GM12878 (cell line): ENCODE results near the gene HERC2. TPM values are rescaled to one million over a fixed set of nuclear protein-coding genes. Genes with fewer than 3 reads are reported as not detected.

ENCODE experiments used
- ATAC-seq: fragments of 200-7000 bp; cut with Tn5 transposase; 3 replicates; pipeline ENCODE4 v1.9.1; 2020; ENCODE audit warnings: mild to moderate bottlenecking, moderate library complexity
- BruUV-seq: library from RNA; stranded (reverse); fragments of 400-500 nt; replicated peaks from 2 replicates; lab custom pipeline; 2021; lab: Mats Ljungman, UMichigan
- CTCF ChIA-PET: fragments of 300-600 bp; sonication (Branson Sonifier 250); formaldehyde crosslinking; extraction: SDS; loops from one replicate; lab custom pipeline; 2021; ENCODE audit warnings: inconsistent platforms; lab: Yijun Ruan, JAX
- POLR2A ChIA-PET: fragments of 350-600 bp; formaldehyde crosslinking; extraction: SDS; loops from one replicate; lab custom pipeline; 2021; ENCODE audit warnings: inconsistent platforms; lab: Charles Lee
- RAD21 ChIA-PET: fragments of 300-600 bp; sonication (Branson Sonifier 250); formaldehyde crosslinking; loops from one replicate; lab custom pipeline; 2023; ENCODE audit warnings: antibody characterized with exemption; ENCODE audit not compliant: unreplicated experiment; lab: Charles Lee
- SMC1A ChIA-PET: fragments of 300-600 bp; sonication (Branson Sonifier 250); formaldehyde crosslinking; loops from one replicate; lab custom pipeline; 2023; ENCODE audit not compliant: unreplicated experiment, uncharacterized antibody; lab: Charles Lee
- DNase-seq: peaks from one replicate; pipeline ENCODE4 v3.0.0-alpha.2; 2011; ENCODE audit warnings: low read depth, low spot score
- FAIRE-seq: peaks from 3 replicates; lab custom pipeline; 2011; peaks lifted over from hg19 to GRCh38; lab: Jason Lieb, UNC
- H2AFZ ChIP-seq: 2 replicates; pipeline ENCODE4 v1.6.0; 2011; ENCODE audit warnings: low read depth, low read length, control low read depth; ENCODE audit not compliant: control insufficient read depth
- H3K27ac ChIP-seq: 2 replicates; pipeline ENCODE4 v1.5.1; 2011; ENCODE audit warnings: control low read depth; ENCODE audit not compliant: control insufficient read depth, insufficient read depth
- H3K27me3 ChIP-seq, 2 experiments: replicated peaks in 1 of 2; 2 replicates each; pipeline versions ENCODE4 v1.6.0 to v1.6.1; 2011; ENCODE audit warnings: low read length in 1 of 2; ENCODE audit not compliant: control insufficient read depth in 2 of 2, insufficient read depth in 2 of 2
- H3K36me3 ChIP-seq, 2 experiments: 2 replicates each; pipeline ENCODE4 v1.5.1; 2011; ENCODE audit warnings: low read length in 1 of 2; ENCODE audit not compliant: control insufficient read depth in 2 of 2, insufficient read depth in 2 of 2
- H3K4me1 ChIP-seq: 2 replicates; pipeline ENCODE4 v1.6.1; 2011; ENCODE audit warnings: mild to moderate bottlenecking, low read length, moderate library complexity, mixed read lengths; ENCODE audit not compliant: control insufficient read depth, insufficient read depth
- H3K4me2 ChIP-seq: 2 replicates; pipeline ENCODE4 v1.6.0; 2011; ENCODE audit warnings: control low read depth; ENCODE audit not compliant: control insufficient read depth, insufficient read depth
- H3K4me3 ChIP-seq: fragments of 200-600 bp; sonication (generic); 2 replicates; pipeline ENCODE4 v1.5.1; 2016
- H3K79me2 ChIP-seq: 2 replicates; pipeline ENCODE4 v1.6.0; 2011; ENCODE audit warnings: low read length; ENCODE audit not compliant: control insufficient read depth, insufficient read depth
- H3K9ac ChIP-seq: 2 replicates; pipeline ENCODE4 v1.8.0; 2011; ENCODE audit warnings: low read length, control low read depth, mixed read lengths; ENCODE audit not compliant: control insufficient read depth, insufficient read depth
- H3K9me3 ChIP-seq: replicated peaks from 3 replicates; pipeline ENCODE4 v1.5.1; 2011; ENCODE audit warnings: mild to moderate bottlenecking, low read length; ENCODE audit not compliant: control insufficient read depth, insufficient read depth
- H4K20me1 ChIP-seq: 2 replicates; pipeline ENCODE4 v1.6.0; 2011; ENCODE audit not compliant: control insufficient read depth, insufficient read depth
- ATF7 ChIP-seq: fragments of 450-650 bp; IDR thresholded peaks from 2 replicates; pipeline ENCODE4 v1.6.1; 2016; ENCODE audit warnings: low read depth, mild to moderate bottlenecking
- BACH1 ChIP-seq: fragments of 450-650 bp; IDR thresholded peaks from 2 replicates; pipeline ENCODE4 v1.6.1; 2017; ENCODE audit warnings: mild to moderate bottlenecking, borderline replicate concordance
- CBX5 ChIP-seq: sonication (generic); IDR thresholded peaks from 2 replicates; pipeline ENCODE4 v1.6.1; 2016; ENCODE audit warnings: low read depth, moderate library complexity, mild to moderate bottlenecking, inconsistent platforms
- FOXK2 ChIP-seq: fragments of 450-650 bp; IDR thresholded peaks from 2 replicates; pipeline ENCODE4 v1.6.1; 2017; ENCODE audit warnings: mild to moderate bottlenecking, moderate library complexity
- IRF4 ChIP-seq: IDR thresholded peaks from 2 replicates; pipeline ENCODE4 v1.6.1; 2011; ENCODE audit warnings: low read depth, low read length
- IRF5 ChIP-seq: fragments of 450-650 bp; IDR thresholded peaks from 2 replicates; pipeline ENCODE4 v1.6.1; 2017; ENCODE audit warnings: borderline replicate concordance
- MTA2 ChIP-seq: fragments of 450-650 bp; IDR thresholded peaks from 2 replicates; pipeline ENCODE4 v1.6.1; 2016; ENCODE audit warnings: low read depth, mild to moderate bottlenecking, moderate library complexity
- WGBS: methylation state at CpG from one replicate; pipeline ENCODE4 v1.1.6; 2016; ENCODE audit warnings: low lambda C conversion rate; ENCODE audit not compliant: insufficient replicate concordance, insufficient coverage; ENCODE audit errors: missing lambda C conversion rate; 5-methylcytosine and 5-hydroxymethylcytosine counted together
- in situ Hi-C: fragments of 300-500 bp; cut with MboI; formaldehyde crosslinking; loops from 9 replicates; pipeline ENCODE4 v1.14.3; 2018; ENCODE audit warnings: mixed read lengths
- intact Hi-C: fragments of 100-400 bp; cut with micrococcal nuclease; formaldehyde crosslinking; loops from one replicate; pipeline ENCODE4 v1.14.2; 2022; ENCODE audit not compliant: unreplicated experiment
- polyA plus RNA-seq, 11 experiments: library from polyadenylated mRNA; depleted of rRNA in 4 of 11; unstranded in 6 of 11; stranded (reverse) in 5 of 11; fragments of >200 nt; fragmentation: Nextera tagmentation in 4 of 11; fragmentation: Illumina TruSeq in 1 of 11; extraction: Ambion mirVana in 4 of 11; extraction: Trizol in 1 of 11; gene quantifications; 1 replicate in 1 of 11; 2 replicates in 10 of 11; pipeline versions ENCODE4 v1.2.1 to v1.2.3, GENCODE V29; 2011 to 2016; ENCODE audit warnings: inconsistent platforms in 2 of 11, missing spikeins in 2 of 11, low read depth in 1 of 11
- total RNA-seq, 4 experiments: library from RNA; depleted of rRNA in 3 of 4; stranded (reverse); fragments of >200 nt in 3 of 4; fragmentation: Illumina TruSeq in 1 of 4; extraction: Trizol in 1 of 4; gene quantifications; 2 replicates each; pipeline versions ENCODE4 v1.2.1 to v1.2.3, GENCODE V29; 2013 to 2021
- TF ChIP-seq, protein P1 (sequence below): fragments of 450-650 bp; formaldehyde crosslinking; IDR thresholded peaks from 2 replicates; pipeline ENCODE4 v1.4.0; 2020; ENCODE audit warnings: mild to moderate bottlenecking, moderate library complexity

HERC2 gene
- total and polyA plus RNA-seq, 10 of the 15 experiments (the other 5 are each of a cell fraction or from before 2014, with no cell fraction given), result 6.1 to 39.0 (median 24.0) TPM

GRCh38 chr15:28133281-28133680 is 188.7 kb downstream of the HERC2 start:
- H4K20me1 ChIP-seq, result no peaks in the 10 kb centered on the region
- ChIA-PET CTCF (no interaction called here), POLR2A (no interaction called here), RAD21 (no interaction called here), SMC1A (no interaction called here)
- H3K4me1 ChIP-seq, result no peaks in the 10 kb centered on the region
- no TSS peak for BruUV-seq
- H3K4me3 ChIP-seq, result no peak overlapping the region
- H3K27me3 ChIP-seq, result no peaks in the 10 kb centered on the region
- H3K79me2 ChIP-seq, result no peaks in the 10 kb centered on the region
- H3K36me3 ChIP-seq, result peaks cover 6 to 16% of the 10 kb centered on the region in 2 experiments
- H3K4me2 ChIP-seq, result no peak overlapping the region
- no peak for ATAC-seq
- H2AFZ ChIP-seq, result no peak overlapping the region
- no peak overlapping the region for H3K9ac ChIP-seq
- TF ChIP-seq BACH1, result no peak
- TF ChIP-seq IRF4, result no peak
- H3K27ac ChIP-seq, result no peak overlapping the region
- no peaks in the 10 kb centered on the region for H3K9me3 ChIP-seq
- intact Hi-C loops (no loop called here), in situ Hi-C loops (no loop called here)
- no peak for FAIRE-seq
- DNase-seq, result no peak

GRCh38 chr15:28132524-28133275 is 189.3 kb downstream of the HERC2 start:
- WGBS, result 91% methylated on average over 21 of the region's 21 CpGs
- SMC1A ChIA-PET, result no interaction called here
- H3K4me2 ChIP-seq, result no peak overlapping the region
- DNase-seq (no peak), FAIRE-seq (no peak), ATAC-seq (no peak)
- CTCF ChIA-PET, result no interaction called here
- no peaks in the 10 kb centered on the region for H3K4me1 ChIP-seq
- H3K4me3 ChIP-seq, result no peak overlapping the region
- in situ Hi-C loops, result no loop called here
- no peak overlapping the region for H2AFZ ChIP-seq
- H3K9ac ChIP-seq, result no peak overlapping the region
- no TSS peak for BruUV-seq
- no peaks in the 10 kb centered on the region for H4K20me1 ChIP-seq
- no peaks in the 10 kb centered on the region for H3K27me3 ChIP-seq
- H3K36me3 ChIP-seq, result peaks cover 10 to 16% of the 10 kb centered on the region in 2 experiments
- no peaks in the 10 kb centered on the region for H3K9me3 ChIP-seq
- POLR2A ChIA-PET, result no interaction called here
- intact Hi-C loops, result no loop called here
- H3K79me2 ChIP-seq, result no peaks in the 10 kb centered on the region
- RAD21 ChIA-PET, result no interaction called here
- H3K27ac ChIP-seq, result no peak overlapping the region
- no peak for TF ChIP-seq ATF7
- TF ChIP-seq, protein P1, sequence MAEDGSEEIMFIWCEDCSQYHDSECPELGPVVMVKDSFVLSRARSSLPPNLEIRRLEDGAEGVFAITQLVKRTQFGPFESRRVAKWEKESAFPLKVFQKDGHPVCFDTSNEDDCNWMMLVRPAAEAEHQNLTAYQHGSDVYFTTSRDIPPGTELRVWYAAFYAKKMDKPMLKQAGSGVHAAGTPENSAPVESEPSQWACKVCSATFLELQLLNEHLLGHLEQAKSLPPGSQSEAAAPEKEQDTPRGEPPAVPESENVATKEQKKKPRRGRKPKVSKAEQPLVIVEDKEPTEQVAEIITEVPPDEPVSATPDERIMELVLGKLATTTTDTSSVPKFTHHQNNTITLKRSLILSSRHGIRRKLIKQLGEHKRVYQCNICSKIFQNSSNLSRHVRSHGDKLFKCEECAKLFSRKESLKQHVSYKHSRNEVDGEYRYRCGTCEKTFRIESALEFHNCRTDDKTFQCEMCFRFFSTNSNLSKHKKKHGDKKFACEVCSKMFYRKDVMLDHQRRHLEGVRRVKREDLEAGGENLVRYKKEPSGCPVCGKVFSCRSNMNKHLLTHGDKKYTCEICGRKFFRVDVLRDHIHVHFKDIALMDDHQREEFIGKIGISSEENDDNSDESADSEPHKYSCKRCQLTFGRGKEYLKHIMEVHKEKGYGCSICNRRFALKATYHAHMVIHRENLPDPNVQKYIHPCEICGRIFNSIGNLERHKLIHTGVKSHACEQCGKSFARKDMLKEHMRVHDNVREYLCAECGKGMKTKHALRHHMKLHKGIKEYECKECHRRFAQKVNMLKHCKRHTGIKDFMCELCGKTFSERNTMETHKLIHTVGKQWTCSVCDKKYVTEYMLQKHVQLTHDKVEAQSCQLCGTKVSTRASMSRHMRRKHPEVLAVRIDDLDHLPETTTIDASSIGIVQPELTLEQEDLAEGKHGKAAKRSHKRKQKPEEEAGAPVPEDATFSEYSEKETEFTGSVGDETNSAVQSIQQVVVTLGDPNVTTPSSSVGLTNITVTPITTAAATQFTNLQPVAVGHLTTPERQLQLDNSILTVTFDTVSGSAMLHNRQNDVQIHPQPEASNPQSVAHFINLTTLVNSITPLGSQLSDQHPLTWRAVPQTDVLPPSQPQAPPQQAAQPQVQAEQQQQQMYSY (CRISPR knock-in tag), result no peak
- TF ChIP-seq IRF5, result no peak
- TF ChIP-seq MTA2, result no peak
- TF ChIP-seq FOXK2, result no peak
- no peak for TF ChIP-seq CBX5
